Activated T-cell treated with anti-CD3 and anti-CD28 coated beads for 24 hours (primary cell): ENCODE data around the gene TGFB3.
"Not testable (repeated sequence)": the region's sequence is repeated elsewhere in the genome, so short reads cannot be mapped to it uniquely, and the experiment has no call there.

ENCODE experiments used
- DNase-seq: peaks from one replicate; pipeline ENCODE4 v3.0.0-alpha.2; 2020; ENCODE audit warnings: low read depth

Gene TGFB3

DNA sequence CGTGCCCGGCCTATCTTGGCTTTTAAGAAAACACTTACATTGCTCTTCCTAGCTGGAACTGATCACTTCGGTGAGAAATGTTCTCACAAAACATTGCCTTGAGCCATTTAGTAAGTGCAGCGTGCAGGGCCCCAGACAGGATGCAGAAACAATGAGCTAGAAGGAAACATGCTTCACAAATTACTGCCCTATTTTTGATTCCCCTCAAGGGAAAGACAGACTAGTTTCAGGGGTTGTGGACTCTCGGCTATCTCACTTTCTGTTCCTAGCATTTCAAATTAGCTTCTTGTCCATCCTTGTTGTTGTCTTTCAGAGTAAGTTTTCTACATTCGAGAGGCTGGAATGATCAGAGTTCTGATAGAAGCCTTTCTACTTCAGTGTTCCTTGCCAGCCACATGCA lies 21.6 kb downstream of the TGFB3 start:
- DNase-seq: no peak

DNA sequence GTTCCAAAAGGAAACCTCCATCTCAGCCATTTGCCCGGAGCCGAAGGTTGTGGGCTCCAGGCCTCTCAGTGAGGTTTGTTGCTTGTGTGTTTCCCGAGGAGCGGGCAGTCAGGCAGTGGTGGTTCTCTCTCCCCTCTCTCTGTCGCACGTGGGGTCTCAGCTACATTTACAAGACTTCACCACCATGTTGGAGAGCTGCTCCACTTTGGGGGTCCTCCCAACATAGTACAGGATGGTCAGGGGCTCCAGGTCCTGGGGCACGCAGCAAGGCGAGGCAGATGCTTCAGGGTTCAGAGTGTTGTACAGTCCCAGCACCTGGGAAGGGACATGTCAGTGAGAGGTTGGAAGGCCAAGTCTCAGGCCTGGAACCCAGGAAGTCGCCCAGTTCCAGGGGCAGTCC lies 22.8 kb downstream of the TGFB3 start:
- DNase-seq: no peak

DNA sequence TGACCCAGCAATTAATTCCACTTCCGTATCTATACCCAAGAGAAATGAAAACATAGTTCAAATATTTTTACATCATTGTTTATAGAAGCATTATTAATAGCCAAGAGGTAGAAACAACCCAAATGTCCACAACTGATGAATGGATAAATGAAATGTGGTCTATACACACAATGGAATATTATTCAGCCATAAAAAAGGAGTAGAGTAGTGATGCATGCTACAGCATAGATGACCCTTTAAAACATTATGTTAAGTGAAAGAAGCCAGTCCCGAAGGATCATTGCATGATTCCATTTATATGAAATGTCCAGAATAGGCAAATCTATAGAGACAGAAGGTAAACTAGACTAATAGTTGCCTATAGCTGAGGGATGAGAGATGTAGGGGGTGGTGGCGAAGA lies 29.3 kb downstream of the TGFB3 start:
- no peak for DNase-seq

DNA sequence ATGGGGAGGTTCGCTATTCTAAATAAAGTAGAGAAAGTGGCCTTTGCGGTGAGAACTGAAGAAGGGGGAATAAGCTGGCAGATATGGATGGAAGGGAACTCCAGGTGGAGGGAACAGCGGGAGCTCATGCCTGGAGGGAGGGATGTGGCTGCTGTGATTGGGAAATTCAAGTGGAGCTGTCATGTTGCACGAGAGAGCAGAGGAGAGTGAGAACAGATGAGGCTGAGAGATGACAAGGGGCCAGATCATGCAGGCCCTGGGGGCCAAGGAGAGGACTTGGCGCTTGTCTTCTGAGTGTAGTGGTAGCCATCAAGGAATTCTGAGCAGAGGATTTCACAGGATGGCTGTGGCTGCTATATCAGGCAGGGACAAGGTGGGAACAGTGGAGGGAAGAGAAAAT lies 35.0 kb downstream of the TGFB3 start:
- DNase-seq: no peak

DNA sequence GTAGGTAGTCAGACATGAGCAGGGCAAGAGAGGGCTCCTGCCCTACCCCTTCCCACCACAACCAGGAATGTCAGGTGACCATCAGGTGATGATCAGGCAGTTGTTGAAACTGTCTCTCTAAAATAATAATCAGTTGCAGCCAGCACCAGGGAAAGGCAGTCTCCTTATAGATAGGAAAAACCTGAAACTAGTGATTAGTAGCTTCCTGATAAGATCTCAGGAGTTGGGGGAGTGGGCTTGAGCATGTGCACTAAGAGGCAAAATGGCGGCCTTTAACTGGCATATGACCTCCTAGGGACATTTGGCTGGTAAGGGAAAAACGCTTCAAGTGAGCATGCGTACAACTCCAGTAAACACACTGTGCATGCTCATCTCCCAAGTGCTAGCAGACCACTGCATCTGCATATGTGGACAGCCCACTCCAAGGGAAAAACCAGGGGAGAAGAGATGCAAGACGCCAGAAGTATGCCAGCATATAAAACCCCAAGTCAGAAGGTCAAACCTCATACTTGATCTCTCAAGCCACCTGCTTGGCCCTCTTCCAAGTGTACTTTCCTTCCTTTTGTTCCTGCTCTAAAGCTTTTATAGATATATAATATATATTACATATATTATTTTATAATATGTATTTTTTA lies 37.1 kb downstream of the TGFB3 start:
- DNase-seq: no peak

DNA sequence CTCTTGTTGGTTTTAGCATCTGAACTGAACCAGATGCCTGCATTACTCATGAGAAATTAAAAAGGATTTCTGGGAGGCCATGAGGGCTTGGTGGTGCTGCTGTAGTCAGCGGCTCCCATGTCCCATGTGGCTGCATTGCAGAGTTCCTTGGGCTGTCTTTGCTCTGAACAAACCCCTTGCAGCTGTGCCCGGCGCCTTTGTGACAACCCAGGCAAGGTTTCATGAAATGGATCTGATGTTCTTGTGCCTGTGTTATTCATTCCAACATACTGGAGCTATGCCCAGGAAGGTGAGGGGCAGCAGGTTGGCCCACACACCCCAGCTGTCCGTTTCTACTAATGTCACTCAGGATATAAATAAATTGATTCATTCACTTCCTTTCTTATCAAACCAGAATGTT lies 40.8 kb downstream of the TGFB3 start:
- no peak for DNase-seq

DNA sequence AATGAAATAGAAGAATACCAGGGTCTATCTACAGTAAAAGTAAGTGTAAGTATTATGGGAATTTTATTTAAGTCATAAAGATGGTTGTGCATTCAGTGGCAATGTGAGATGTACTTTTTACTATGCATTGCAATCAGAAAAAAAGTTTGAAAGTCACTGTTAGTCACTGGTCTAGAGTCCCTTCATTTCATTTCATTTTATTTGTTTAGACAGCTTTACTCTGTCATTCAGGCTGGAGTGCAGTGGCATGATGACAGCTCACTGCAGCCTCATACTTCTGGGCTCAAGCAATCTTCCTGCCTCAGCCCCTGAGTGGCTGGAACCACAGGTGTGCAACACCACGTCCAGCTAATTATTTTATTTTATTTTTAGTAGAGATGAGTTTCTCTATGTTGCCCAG lies 42.6 kb downstream of the TGFB3 start:
- no peak for DNase-seq

DNA sequence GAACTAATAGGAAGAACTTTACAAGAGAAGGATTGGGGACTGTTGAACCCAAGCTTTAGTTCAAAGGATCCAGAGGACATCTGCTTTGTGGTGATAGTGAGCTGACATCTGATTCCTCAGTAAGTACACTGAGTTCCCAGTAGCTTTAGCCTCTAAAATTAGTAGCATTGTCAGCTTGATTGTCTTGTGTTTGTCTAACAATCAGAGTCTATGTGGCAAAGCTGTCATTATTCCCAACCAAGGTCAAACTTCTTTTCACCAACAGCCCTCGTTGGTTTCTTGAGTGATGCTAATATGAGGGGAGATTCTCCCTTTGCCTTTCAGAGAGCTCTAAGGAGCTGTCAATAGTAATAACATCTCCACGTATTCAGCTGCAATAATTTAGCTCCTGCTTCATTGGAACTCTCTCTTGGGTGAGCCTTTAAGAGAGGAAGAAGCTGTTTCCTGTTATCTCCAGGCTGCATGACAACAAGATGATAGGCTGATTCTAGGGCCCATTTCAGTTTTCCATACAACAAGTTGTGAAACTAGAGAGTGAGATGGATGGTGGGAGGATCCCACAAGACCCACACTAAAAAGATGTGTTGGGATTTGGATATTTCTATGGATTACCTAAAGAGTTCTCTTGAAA lies 46.7 kb downstream of the TGFB3 start:
- no peak for DNase-seq

DNA sequence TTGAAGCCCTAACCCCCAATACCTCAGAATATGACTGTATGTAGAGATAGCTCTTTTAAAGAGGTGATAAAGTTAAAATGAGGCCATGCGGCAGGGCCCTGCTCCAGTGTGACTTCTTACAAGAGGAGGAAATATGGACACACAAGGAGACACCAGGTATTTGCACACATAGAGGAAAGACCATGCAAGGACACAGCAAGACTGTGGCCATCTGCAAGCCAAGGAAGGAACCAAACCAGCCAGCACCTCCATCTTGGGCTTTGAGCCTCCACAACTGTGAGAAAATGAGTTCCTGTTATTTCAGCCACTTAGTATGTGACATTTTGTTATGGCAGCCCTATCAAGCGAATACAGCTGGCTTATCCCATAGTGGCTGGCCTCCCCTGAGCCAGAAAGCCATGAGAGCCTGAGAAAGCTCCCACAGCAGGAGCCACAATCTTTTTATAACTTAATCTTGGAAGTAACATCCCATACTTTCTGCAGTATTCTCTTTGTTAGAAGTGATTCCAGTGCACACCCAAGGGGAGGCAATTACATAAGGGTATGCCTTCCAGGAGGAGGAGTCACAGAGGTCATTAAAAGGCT lies 48.0 kb downstream of the TGFB3 start:
- no peak for DNase-seq

DNA sequence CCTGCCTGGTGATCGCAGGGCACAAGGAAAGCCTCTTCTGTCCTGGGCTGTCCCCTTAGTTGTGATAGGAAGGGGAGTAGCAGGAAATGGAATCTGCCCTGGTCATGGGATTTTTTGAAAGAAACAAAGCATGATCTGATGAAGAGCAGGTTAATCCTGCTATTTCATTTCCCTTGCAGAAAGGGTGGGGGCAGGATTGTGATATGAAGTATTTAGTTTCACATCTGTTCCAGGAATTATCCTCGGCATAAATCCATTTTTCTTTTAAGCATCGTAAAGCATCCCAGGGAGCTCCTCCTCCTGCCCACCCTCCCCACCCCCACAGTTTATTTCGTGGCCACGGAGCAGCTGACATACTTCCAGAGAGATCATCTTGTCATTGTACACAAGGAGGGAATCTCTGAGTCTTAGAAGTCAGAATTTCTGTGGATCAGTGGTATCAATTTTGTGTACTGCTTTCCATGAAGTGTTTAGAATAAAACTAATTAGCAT lies 53.1 kb downstream of the TGFB3 start:
- DNase-seq: no peak

DNA sequence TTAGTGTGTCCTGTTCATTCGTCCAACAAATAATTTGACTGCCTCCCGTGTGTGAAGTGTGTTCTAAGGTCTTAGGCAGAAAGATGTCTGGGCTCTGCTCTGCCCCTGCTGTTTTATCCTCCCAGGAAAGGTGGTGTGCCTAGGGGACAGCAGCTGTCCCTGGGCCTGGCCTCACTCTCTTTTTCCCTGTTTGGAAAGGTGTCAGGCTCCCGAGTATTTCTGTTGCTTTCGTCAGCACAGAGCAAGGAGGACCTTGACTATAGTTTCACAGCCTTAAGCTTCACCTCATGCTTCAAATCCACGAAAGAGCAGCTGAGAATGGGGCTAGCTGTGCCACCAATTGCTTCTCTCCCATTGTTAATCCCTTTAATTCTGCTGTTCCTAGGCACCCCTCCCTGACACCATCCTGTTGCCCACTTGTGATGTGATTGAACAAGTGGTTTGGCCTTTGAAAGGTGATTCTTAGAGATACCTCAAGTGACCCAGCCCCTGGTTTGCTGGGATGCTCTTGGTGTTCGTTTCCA lies 54.2 kb downstream of the TGFB3 start:
- DNase-seq: no peak

DNA sequence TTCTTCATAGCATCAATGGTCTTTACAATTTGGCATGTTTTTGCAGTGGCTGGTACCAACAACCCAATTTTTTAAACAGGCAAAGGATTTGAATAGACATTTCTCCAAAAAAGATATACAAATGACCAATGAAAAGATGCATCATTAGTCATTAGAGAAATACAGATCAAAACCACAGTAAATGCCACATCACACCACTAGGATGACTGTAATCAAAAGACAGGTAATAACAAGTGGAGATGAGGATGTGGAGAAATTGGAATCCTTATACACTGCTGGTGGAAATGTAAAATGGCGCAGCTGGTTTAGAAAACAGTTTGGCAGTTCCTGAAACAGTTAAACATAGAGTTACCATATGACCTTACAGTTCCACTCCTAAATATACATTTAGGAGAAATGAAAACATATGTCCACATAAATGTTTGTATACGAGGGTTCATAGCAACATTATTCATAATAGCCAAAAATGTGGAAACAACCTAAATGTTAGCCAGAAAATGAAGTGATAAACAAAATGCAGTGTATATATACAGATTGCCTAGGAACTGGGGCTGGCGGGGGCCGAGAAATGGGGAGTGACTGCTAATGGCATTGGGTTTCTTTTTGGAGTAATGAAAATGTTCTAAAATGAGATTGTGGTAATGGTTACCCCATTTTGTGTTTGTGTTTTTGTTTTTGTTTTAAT lies 55.2 kb downstream of the TGFB3 start:
- no peak for DNase-seq

DNA sequence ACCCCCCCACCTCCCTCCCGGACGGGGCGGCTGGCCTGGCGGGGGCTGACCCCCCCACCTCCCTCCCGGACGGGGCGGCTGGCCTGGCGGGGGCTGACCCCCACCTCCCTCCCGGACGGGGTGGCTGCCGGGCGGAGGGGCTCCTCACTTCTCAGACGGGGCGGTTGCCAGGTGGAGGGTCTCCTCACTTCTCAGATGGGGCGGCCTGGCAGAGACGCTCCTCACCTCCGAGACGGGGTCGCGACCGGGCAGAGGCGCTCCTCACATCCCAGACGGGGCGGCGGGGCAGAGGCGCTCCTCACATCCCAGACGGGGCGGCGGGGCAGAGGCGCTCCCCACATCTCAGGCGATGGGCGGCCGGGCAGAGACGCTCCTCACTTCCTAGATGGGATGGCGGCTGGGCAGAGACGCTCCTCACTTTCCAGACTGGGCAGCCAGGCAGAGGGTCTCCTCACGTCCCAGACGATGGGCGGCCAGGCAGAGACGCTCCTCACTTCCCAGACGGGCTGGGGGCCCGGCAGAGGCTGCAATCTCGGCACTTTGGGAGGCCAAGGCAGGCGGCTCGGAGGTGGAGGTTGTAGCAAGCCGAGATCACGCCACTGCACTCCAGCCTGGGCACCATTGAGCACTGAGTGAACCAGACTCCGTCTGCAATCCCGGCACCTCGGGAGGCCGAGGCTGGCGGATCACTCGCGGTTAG lies 56.5 kb downstream of the TGFB3 start:
- DNase-seq: not testable (repeated sequence)

DNA sequence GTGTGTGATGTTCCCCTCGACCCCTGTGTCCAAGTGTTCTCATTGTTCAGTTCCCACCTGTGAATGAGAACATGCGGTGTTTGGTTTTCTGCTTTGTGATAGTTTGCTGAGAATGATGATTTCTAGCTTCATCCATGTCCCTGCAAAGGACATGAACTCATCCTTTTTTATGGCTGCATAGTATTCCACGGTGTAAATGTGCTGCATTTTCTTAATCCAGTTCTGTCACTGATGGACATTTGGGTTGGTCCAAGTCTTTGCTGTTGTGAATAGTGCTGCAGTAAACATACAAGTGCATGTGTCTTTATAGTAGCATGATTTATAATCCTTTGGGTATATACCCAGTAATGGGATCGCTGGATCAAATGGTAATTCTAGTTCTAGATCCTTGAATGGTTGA lies 61.4 kb downstream of the TGFB3 start:
- not testable (repeated sequence) for DNase-seq

DNA sequence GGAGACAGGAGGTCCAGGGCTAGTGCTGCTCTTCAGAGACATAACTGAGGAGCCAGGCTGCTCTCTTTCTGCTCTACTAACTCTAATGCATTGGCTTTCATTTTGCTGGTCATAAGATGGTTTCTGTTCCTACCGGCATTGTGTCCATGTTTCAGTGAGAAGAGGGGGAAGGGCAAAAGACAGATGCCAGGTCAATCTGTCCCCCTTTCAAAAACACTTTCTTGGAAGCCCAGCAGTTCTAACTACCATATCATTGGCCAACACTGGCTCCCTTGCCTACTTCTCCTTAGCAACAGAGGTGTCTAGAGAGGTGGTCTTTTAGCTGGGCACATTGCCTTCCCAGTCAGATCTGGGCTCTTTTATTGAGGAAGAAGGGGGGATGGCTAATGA lies 63.9 kb downstream of the TGFB3 start:
- DNase-seq: no peak

DNA sequence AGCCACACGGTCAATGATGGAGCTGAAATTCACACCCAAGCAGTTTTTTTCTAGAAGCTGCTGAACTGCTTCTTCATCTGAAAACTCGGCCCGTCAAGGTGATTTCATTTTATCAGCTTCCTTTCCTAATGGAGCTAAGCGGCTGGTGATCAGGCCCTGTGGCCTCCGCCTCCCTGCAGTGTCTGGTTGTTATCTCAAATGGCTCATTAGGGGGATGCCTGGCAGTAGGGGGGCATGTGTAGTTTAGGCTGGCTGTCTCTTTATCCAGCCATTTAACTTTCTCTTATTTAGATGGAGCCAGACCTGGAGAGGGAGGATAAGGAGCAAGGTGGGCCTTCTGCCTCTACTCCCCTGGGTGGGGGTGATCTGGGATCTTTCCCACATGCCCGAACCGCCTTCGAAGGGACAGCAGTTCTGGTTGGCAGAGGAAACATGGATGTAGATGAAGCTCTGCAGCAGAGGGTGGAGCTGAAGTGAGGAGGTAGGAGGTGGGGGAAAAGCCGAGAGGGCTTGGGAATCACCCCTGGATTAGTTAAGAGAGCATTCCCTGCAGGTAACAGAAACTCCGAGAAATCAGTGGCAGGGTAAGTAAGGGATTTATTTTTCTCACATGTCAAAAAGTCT lies 64.4 kb downstream of the TGFB3 start:
- DNase-seq: no peak

DNA sequence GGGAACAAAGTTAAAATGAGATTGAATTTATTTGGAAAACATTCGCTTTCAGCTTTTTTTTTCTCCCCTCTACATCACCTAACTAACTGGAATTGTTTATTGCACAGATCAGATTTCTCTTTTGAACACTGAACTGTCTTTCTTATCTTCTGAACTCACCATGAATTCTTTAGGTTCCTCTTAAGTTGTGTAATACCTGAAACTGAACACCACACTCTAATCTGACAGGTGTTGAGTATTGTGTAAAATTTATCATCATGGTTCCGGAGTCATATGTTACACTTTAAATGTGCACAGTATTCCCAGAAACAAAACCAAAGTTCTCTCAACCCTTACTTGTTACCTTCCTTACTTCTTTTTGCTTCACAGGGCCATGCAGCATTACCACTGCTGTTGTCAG lies 66.8 kb downstream of the TGFB3 start:
- no peak for DNase-seq

DNA sequence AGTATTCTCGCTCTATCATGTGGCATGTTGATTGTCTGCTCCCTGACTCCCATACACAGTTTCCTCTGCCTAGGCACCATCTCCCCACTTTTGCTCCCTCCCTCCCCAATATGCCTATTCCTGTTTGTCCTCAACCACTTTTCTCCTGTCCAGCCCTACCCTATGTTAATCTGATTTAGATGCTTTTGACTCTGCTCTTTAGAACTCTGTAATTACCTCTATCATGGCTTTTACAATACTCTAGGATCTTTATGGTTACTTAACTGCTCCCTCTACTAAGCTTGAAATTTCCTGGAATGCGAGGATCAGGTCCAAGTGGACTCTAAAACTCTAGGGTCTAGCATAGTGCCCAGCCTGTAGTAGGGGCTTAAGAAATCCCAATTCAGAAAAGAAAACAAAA lies 68.6 kb downstream of the TGFB3 start:
- no peak for DNase-seq

DNA sequence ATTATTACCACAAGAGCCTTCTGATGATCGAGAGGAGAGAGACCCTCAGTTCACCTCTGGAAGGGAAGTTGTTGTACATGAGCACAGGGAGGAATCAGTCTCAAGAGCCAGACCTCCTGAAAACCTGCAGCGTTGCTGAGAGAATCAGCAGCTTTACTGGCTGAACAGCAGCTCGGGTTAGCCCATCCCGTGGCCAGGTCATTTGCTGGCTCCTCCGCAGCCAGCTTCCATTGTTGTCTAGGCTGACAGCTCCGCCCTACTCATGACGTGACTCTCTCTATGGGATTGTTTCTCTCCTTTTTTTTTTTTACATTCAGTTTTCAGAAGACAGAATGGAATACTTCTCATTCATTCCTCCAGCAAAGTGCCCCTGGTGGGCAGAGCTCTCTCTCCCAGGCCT lies 69.9 kb downstream of the TGFB3 start:
- no peak for DNase-seq

DNA sequence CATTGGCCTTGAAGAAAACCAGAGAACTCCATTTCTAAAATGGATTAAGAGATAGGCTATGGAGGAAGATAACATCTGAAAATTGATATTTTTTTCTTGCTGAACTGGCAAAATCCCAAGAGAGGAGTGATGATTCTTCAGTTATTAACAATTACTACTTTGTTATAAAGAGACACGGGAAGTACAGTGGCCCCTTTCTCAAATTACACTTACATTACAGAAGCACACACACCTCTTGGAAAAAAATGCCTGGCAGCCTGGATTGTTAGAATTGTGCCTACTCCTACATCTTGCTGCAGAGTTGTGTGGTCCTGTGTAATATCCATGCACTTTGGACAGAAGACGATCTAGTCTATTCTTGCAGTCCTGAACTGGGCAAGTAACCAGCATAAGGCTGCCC lies 71.7 kb downstream of the TGFB3 start:
- DNase-seq: no peak

DNA sequence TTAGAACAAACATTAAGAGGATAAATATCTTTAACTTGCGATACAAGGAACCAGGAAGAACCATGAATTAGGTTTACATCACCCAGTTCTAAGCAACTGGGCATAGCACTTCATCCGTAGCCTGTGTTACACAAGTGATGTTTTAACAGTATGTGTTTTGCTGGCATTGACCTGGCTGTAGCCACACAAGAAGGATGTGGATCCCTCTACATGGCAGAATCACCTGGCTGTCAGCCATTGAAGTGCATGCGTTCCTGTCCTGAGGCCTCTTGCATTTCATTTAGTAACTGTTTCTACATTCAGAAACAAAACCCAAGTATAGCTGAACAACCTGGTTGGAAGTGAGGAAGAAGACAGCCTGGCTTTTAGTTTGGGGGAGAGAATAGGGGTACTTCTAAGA lies 72.2 kb downstream of the TGFB3 start:
- DNase-seq: no peak
